K562 (cell line): Measurements from ENCODE around the gene SLC7A6OS. TPM values are rescaled to one million over a fixed set of nuclear protein-coding genes. Genes with fewer than 3 reads are reported as not detected.

Experiments
- ATAC-seq: fragments of 200-7000 bp; cut with Tn5 transposase; 3 replicates; pipeline ENCODE4 v1.9.1; 2020; ENCODE audit warnings: moderate library complexity
- BruUV-seq: library from RNA; stranded (reverse); fragments of 400-500 nt; replicated peaks from 2 replicates; lab custom pipeline; 2021; lab: Mats Ljungman, UMichigan
- CTCF ChIA-PET: fragments of 300-600 bp; formaldehyde crosslinking; extraction: SDS; loops from one replicate; lab custom pipeline; 2021; ENCODE audit warnings: low intra/inter-chr PET ratio; lab: Yijun Ruan, JAX
- POLR2A ChIA-PET: fragments of 300-600, 350-650 bp; sonication (Branson Sonifier 250); formaldehyde crosslinking; extraction: SDS; loops from one replicate; lab custom pipeline; 2021; ENCODE audit warnings: antibody characterized with exemption, inconsistent platforms; lab: Yijun Ruan, JAX
- DNase-seq, 4 experiments: peaks; one replicate each; pipeline versions ENCODE4 v3.0.0 to v3.0.0-alpha.2; 2011 to 2018; ENCODE audit warnings: low spot score in 3 of 4, mixed read lengths in 3 of 4; ENCODE audit errors: extremely low read depth in 1 of 4
- FAIRE-seq: peaks from 2 replicates; lab custom pipeline; 2011; peaks lifted over from hg19 to GRCh38; lab: Jason Lieb, UNC
- H2AFZ ChIP-seq: 2 replicates; pipeline ENCODE4 v1.6.0; 2011; ENCODE audit warnings: low read depth, low read length, control low read depth, inconsistent platforms
- H3K27ac ChIP-seq: fragments of 200-600 bp; 3 replicates; pipeline ENCODE4 v1.8.0; 2011; ENCODE audit warnings: low read depth, mild to moderate bottlenecking, control low read depth, inconsistent platforms, low read length, moderate library complexity, mixed read lengths; ENCODE audit errors: extremely low read depth
- H3K27me3 ChIP-seq, 2 experiments: fragments of 300-600 bp in 1 of 2; 2 replicates in 1 of 2; 3 replicates in 1 of 2; pipeline versions ENCODE4 v1.6.0 to v1.8.0; 2011; ENCODE audit warnings: inconsistent platforms in 2 of 2, low read length in 2 of 2, mild to moderate bottlenecking in 1 of 2, mixed read lengths in 1 of 2, moderate library complexity in 1 of 2; ENCODE audit not compliant: control insufficient read depth in 2 of 2, insufficient read depth in 2 of 2
- H3K36me3 ChIP-seq: fragments of 300-600 bp; 3 replicates; pipeline ENCODE4 v1.8.0; 2011; ENCODE audit warnings: mild to moderate bottlenecking, low read length, inconsistent platforms; ENCODE audit not compliant: control insufficient read depth, insufficient read depth
- H3K4me1 ChIP-seq, 2 experiments: fragments of 200-600 bp in 1 of 2; replicated peaks in 1 of 2; 2 replicates in 1 of 2; 3 replicates in 1 of 2; pipeline versions ENCODE4 v1.5.1 to v1.8.0; 2011; ENCODE audit warnings: inconsistent platforms in 2 of 2, low read length in 2 of 2, mild to moderate bottlenecking in 1 of 2, mixed read lengths in 1 of 2, moderate library complexity in 1 of 2; ENCODE audit not compliant: control insufficient read depth in 2 of 2, insufficient read depth in 2 of 2
- H3K4me2 ChIP-seq: 2 replicates; pipeline ENCODE4 v1.6.1; 2011; ENCODE audit warnings: low read length, control low read depth, inconsistent platforms, mixed read lengths; ENCODE audit not compliant: insufficient read depth
- H3K4me3 ChIP-seq: fragments of 200-600 bp; sonication (generic), shearing (Covaris generic); 2 replicates; pipeline ENCODE4 v1.5.1; 2016; ENCODE audit warnings: control low read depth, inconsistent platforms
- H3K79me2 ChIP-seq: fragments of 200-600 bp; 3 replicates; pipeline ENCODE4 v1.8.0; 2011; ENCODE audit warnings: low read length, inconsistent platforms; ENCODE audit not compliant: control insufficient read depth, insufficient read depth
- H3K9ac ChIP-seq, 2 experiments: 2 replicates each; pipeline versions ENCODE4 v1.6.0 to v1.6.1; 2011; ENCODE audit warnings: low read depth in 2 of 2, low read length in 2 of 2, control low read depth in 1 of 2, inconsistent platforms in 1 of 2, mild to moderate bottlenecking in 1 of 2, mixed read lengths in 1 of 2; ENCODE audit not compliant: insufficient read depth in 1 of 2
- H3K9me1 ChIP-seq: one replicate; pipeline ENCODE4 v1.6.0; 2011; ENCODE audit warnings: inconsistent platforms, mild to moderate bottlenecking, low read length, moderate library complexity; ENCODE audit not compliant: control insufficient read depth, insufficient read depth
- H3K9me3 ChIP-seq: replicated peaks from 2 replicates; pipeline ENCODE4 v1.5.1; 2011; ENCODE audit warnings: low read depth, low read length, inconsistent platforms; ENCODE audit not compliant: control insufficient read depth, insufficient read depth
- H4K20me1 ChIP-seq: replicated peaks from 2 replicates; pipeline ENCODE4 v1.6.1; 2011; ENCODE audit warnings: low read length, inconsistent platforms, mixed read lengths; ENCODE audit not compliant: control insufficient read depth, insufficient read depth
- ARID1B ChIP-seq: fragments of 450-650 bp; IDR thresholded peaks from 2 replicates; pipeline ENCODE4 v1.6.1; 2016; ENCODE audit warnings: antibody characterized with exemption, mild to moderate bottlenecking, inconsistent platforms
- C11orf30 ChIP-seq: fragments of 450-650 bp; IDR thresholded peaks from 2 replicates; pipeline ENCODE4 v1.6.1; 2016; ENCODE audit warnings: low read depth, mild to moderate bottlenecking
- ELF2 ChIP-seq: fragments of 250-450 bp; sonication (Bioruptor Pico); IDR thresholded peaks from 2 replicates; pipeline ENCODE4 v1.5.0; 2021; ENCODE audit warnings: mild to moderate bottlenecking
- HNRNPL ChIP-seq: fragments of 200-400 bp; formaldehyde crosslinking; IDR thresholded peaks from 2 replicates; pipeline ENCODE4 v1.6.1; 2017; ENCODE audit warnings: low read depth, mild to moderate bottlenecking, low read length
- KDM4B ChIP-seq, 2 experiments: fragments of 450-650 bp in 1 of 2; sonication (generic) in 1 of 2; IDR thresholded peaks; 2 replicates each; pipeline ENCODE4 v1.6.1; 2016 to 2017; ENCODE audit warnings: borderline replicate concordance in 2 of 2, antibody characterized with exemption in 1 of 2, low read depth in 1 of 2, mild to moderate bottlenecking in 1 of 2
- POU5F1 ChIP-seq: fragments of 150-350 bp; IDR thresholded peaks from 2 replicates; pipeline ENCODE4 v1.6.1; 2014; ENCODE audit warnings: borderline replicate concordance, low read length, low read depth, mild to moderate bottlenecking; ENCODE audit not compliant: partially characterized antibody
- SMAD4 ChIP-seq: fragments of 250-450 bp; sonication (Bioruptor Pico); conservative IDR thresholded peaks from 2 replicates; pipeline ENCODE4 v1.8.0; 2021; ENCODE audit warnings: inconsistent platforms, mild to moderate bottlenecking, moderate library complexity
- ZBTB17 ChIP-seq: fragments of 450-650 bp; formaldehyde crosslinking; IDR thresholded peaks from 2 replicates; pipeline ENCODE4 v1.4.0; 2020; ENCODE audit warnings: mild to moderate bottlenecking
- WGBS: fragments of 100-300 bp; shearing (Covaris generic); methylation state at CpG from one replicate; pipeline ENCODE4 v1.1.6; 2016; ENCODE audit warnings: low coverage, mixed read lengths; ENCODE audit not compliant: insufficient coverage; ENCODE audit errors: missing lambda C conversion rate; 5-methylcytosine and 5-hydroxymethylcytosine counted together
- in situ Hi-C: fragments of 300-500 bp; cut with MboI; formaldehyde crosslinking; loops from 4 replicates; pipeline ENCODE4 v1.15.0; 2018; ENCODE audit warnings: inconsistent platforms, mixed read lengths
- intact Hi-C: fragments of 100-400 bp; cut with micrococcal nuclease; formaldehyde crosslinking; loops from 2 replicates; pipeline ENCODE4 v1.14.2; 2022
- polyA plus RNA-seq, 8 experiments: library from polyadenylated mRNA; depleted of rRNA in 4 of 8; stranded (reverse) in 5 of 8; unstranded in 3 of 8; fragments of >200 nt; fragmentation: Nextera tagmentation in 2 of 8; fragmentation: Illumina TruSeq in 1 of 8; extraction: Ambion mirVana in 2 of 8; extraction: Trizol in 1 of 8; gene quantifications; 2 replicates each; pipeline versions ENCODE4 v1.2.1 to v1.2.3, GENCODE V29; 2011 to 2014; ENCODE audit warnings: inconsistent platforms in 1 of 8, missing spikeins in 1 of 8
- total RNA-seq, 7 experiments: library from RNA; depleted of rRNA in 6 of 7; stranded (reverse); fragments of >200 nt in 6 of 7; fragmentation: Illumina TruSeq in 2 of 7; extraction: Trizol in 2 of 7; gene quantifications; 2 replicates each; pipeline versions ENCODE4 v1.2.1 to v1.2.3, GENCODE V29; 2011 to 2021; ENCODE audit warnings: low replicate concordance in 1 of 7
- TF ChIP-seq, protein P1 (sequence below): fragments of 250-450 bp; sonication (Bioruptor Pico); IDR thresholded peaks from 2 replicates; pipeline ENCODE4 v1.5.0; 2020; ENCODE audit warnings: mild to moderate bottlenecking, borderline replicate concordance
- TF ChIP-seq, protein P2 (sequence below): sonication (generic); formaldehyde crosslinking; IDR thresholded peaks from 2 replicates; pipeline ENCODE4 v1.8.1; 2022; ENCODE audit warnings: missing genetic modification reagents

SLC7A6OS gene
- total and polyA plus RNA-seq, 9 of the 15 experiments (the other 6 are each of a cell fraction or from before 2014, with no cell fraction given), result 2.7 to 23.6 (median 17.2) TPM

DNA sequence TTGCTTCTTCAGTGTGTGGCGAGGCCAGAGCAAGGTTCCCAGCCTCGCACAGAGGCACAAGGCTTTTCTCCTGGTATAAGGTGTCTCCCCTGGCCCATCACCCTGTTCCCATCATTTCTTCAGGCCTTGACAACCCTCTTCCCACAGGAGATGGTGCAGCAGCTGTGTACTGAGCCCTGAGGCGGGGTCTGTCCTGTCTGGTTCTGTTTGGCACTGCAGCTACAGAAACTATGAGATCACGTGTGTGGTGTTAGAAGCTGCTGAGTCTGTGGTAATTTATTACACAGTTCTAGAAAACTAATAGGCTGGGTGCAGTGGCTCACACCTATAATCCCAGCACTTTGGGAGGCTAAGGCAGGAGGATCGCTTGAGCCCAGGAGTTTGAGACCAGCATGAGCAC lies 58.4 kb downstream of the SLC7A6OS start:
- Histone ChIP-seq H3K9ac (no peak overlapping the region), H2AFZ (no peak overlapping the region), H3K4me3 (no peak overlapping the region), H3K36me3 (peaks cover 9% of the 10 kb centered on the region; the same call in 1 of the 3 replicates), H3K79me2 (no peaks in the 10 kb centered on the region), H3K4me2 (no peak overlapping the region), H3K27ac (no peak overlapping the region), H4K20me1 (no peaks in the 10 kb centered on the region), H3K27me3 (no peaks in the 10 kb centered on the region), H3K9me3 (no peaks in the 10 kb centered on the region), H3K4me1 (peaks cover 2% of the 10 kb centered on the region in 2 experiments; a peak in 3 of 5 replicates), H3K9me1 (peaks cover 4% of the 10 kb centered on the region)
- no peak for TF ChIP-seq KDM4B (IDR thresholded peaks at IDR 0.05; ENCODE audit: borderline replicate concordance in 2 of 2, low read depth in 1 of 2)
- in situ Hi-C loops (no loop called here), intact Hi-C loops (no loop called here)
- no peak for DNase-seq
- ChIA-PET POLR2A (interaction anchor here (0.6 to 1.3 kb wide), 3 partner anchors 12 to 87 kb away, joined by 3 to 5 read pairs (median 4); partner anchors contain the start of gene SLC7A6), CTCF (no interaction called here)
- no peak for ATAC-seq
- WGBS, result 55% methylated on average over 4 of the region's 5 CpGs
- FAIRE-seq, result no peak
- no TSS peak for BruUV-seq

DNA sequence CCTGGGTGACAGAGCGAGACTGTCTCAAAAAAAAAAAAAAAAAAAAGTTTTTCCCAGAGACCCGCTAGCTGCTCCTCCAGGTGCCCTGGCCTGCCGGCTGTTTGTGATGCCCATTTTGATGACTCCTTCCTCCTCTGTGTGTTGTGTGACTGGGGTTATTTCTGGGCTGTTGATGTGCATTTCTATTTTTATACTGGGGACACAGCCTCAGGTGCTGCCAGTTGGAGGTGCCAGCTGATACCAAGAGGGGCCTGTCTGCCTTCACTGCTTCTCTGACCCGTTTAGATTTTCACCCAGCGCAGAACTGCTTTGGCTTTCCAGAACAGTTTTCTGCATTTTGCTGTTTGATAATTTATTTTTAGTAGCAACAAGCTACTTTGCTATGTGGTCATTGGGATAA lies 58.9 kb downstream of the SLC7A6OS start:
- H3K4me3 ChIP-seq, result no peak overlapping the region
- no peaks in the 10 kb centered on the region for H3K79me2 ChIP-seq
- POLR2A ChIA-PET, result interaction anchor here (0.6 to 1.3 kb wide), 3 partner anchors 12 to 87 kb away, joined by 3 to 5 read pairs (median 4); partner anchors contain the start of gene SLC7A6
- TF ChIP-seq, protein P1, sequence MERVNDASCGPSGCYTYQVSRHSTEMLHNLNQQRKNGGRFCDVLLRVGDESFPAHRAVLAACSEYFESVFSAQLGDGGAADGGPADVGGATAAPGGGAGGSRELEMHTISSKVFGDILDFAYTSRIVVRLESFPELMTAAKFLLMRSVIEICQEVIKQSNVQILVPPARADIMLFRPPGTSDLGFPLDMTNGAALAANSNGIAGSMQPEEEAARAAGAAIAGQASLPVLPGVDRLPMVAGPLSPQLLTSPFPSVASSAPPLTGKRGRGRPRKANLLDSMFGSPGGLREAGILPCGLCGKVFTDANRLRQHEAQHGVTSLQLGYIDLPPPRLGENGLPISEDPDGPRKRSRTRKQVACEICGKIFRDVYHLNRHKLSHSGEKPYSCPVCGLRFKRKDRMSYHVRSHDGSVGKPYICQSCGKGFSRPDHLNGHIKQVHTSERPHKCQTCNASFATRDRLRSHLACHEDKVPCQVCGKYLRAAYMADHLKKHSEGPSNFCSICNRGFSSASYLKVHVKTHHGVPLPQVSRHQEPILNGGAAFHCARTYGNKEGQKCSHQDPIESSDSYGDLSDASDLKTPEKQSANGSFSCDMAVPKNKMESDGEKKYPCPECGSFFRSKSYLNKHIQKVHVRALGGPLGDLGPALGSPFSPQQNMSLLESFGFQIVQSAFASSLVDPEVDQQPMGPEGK (CRISPR knock-in tag), result no peak
- no peak for TF ChIP-seq SMAD4 (CRISPR knock-in tag)
- no peak for TF ChIP-seq C11orf30
- TF ChIP-seq, protein P2, sequence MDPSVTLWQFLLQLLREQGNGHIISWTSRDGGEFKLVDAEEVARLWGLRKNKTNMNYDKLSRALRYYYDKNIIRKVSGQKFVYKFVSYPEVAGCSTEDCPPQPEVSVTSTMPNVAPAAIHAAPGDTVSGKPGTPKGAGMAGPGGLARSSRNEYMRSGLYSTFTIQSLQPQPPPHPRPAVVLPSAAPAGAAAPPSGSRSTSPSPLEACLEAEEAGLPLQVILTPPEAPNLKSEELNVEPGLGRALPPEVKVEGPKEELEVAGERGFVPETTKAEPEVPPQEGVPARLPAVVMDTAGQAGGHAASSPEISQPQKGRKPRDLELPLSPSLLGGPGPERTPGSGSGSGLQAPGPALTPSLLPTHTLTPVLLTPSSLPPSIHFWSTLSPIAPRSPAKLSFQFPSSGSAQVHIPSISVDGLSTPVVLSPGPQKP (CRISPR knock-in tag), result no peak
- TF ChIP-seq HNRNPL, result no peak
- no peak for TF ChIP-seq POU5F1
- TF ChIP-seq ZBTB17 (CRISPR knock-in tag), result no peak
- no peak for TF ChIP-seq ELF2 (CRISPR knock-in tag)
- TF ChIP-seq ARID1B, result no peak

More for the DNA sequence above, 58.9 kb downstream of the SLC7A6OS start:
- Histone ChIP-seq H3K9ac (no peak overlapping the region), H3K27ac (no peak overlapping the region), H4K20me1 (no peaks in the 10 kb centered on the region; the same call in 1 of the 2 replicates), H3K4me2 (no peak overlapping the region), H3K27me3 (no peaks in the 10 kb centered on the region), H2AFZ (no peak overlapping the region), H3K9me1 (peaks cover 4% of the 10 kb centered on the region), H3K36me3 (peaks cover 7% of the 10 kb centered on the region; the same call in 1 of the 3 replicates), H3K9me3 (no peaks in the 10 kb centered on the region), H3K4me1 (peaks cover 7 to 8% of the 10 kb centered on the region in 2 experiments; a peak in 4 of 5 replicates)
- BruUV-seq, result no TSS peak
- FAIRE-seq, result no peak
- in situ Hi-C loops, result no loop called here
- CTCF ChIA-PET, result no interaction called here
- DNase-seq, result no peak
- ATAC-seq, result no peak
- 58% methylated on average over 4 of the region's 5 CpGs for WGBS
- intact Hi-C loops, result no loop called here
